GM20000 (cell line): ENCODE measurements around the gene GABPB1.

Source experiments
- DNase-seq: peaks from one replicate; pipeline ENCODE4 v3.0.0; 2012; ENCODE audit warnings: low spot score
- CTCF ChIP-seq: IDR thresholded peaks from 2 replicates; pipeline ENCODE4 v1.5.1; 2012; ENCODE audit warnings: mild to moderate bottlenecking, control low read depth; ENCODE audit errors: extremely low read depth, missing control alignments

Gene GABPB1

GRCh38 chr15:50231761-50232160 lies 123.2 kb downstream of the GABPB1 start:
- TF ChIP-seq CTCF = no peak
- DNase-seq = no peak

GRCh38 chr15:50229336-50229735 lies 125.7 kb downstream of the GABPB1 start:
- DNase-seq = no peak
- TF ChIP-seq CTCF = no peak

- DNase-seq = no peak
- no peak for TF ChIP-seq CTCF
These were observed 126.1 kb downstream of the GABPB1 start for GRCh38 chr15:50228866-50229265.

GRCh38 chr15:50227076-50227475 lies 127.9 kb downstream of the GABPB1 start:
- DNase-seq = no peak
- TF ChIP-seq CTCF = no peak

GRCh38 chr15:50225938-50226337 lies 129.1 kb downstream of the GABPB1 start:
- DNase-seq = no peak
- TF ChIP-seq CTCF = no peak
